ENCODE measurements around the gene SRRM5.
A peak's percentile ranks its signal among the peaks of the same experiment; 100 is the strongest.
"Not testable (repeated sequence)": the region's sequence is repeated elsewhere in the genome, so short reads cannot be mapped to it uniquely, and the experiment has no call there.

The SRRM5 gene

DNA sequence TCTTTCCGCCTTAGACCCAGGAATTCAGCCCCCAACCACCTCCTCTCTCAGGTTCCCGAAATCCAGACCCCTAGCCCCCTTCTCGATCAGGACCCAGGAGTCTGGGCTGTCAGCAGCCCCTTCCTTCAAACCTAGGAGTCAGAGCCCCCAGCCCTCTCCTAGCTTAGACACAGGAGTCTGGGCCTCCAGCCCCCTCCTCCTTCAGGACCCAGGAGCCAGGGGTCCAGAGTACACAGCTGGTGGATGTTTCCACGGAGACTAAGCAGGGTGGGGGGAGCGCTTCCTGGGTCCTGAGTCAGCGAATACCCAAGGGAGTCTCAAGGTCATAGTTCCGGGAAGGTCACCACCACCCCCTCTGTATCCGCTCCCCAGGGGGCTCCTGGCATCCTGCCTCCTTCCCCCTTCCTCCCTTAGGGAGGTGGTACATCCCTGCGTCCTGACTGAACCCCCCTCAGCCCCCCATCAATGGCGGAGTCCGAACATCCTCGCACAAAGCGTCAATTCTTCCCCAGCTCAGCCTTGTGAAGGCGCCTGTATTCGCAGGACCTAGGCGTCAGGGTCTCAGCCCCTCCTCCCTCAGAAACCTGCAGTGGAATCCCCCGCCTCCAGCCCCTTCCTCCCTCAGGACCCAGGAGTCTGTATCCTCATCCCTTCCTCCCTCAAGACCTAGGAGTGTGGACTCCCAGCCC, 23.1 kb downstream of the SRRM5 start:
- TF ChIP-seq, protein P1, sequence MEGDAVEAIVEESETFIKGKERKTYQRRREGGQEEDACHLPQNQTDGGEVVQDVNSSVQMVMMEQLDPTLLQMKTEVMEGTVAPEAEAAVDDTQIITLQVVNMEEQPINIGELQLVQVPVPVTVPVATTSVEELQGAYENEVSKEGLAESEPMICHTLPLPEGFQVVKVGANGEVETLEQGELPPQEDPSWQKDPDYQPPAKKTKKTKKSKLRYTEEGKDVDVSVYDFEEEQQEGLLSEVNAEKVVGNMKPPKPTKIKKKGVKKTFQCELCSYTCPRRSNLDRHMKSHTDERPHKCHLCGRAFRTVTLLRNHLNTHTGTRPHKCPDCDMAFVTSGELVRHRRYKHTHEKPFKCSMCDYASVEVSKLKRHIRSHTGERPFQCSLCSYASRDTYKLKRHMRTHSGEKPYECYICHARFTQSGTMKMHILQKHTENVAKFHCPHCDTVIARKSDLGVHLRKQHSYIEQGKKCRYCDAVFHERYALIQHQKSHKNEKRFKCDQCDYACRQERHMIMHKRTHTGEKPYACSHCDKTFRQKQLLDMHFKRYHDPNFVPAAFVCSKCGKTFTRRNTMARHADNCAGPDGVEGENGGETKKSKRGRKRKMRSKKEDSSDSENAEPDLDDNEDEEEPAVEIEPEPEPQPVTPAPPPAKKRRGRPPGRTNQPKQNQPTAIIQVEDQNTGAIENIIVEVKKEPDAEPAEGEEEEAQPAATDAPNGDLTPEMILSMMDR (IDR thresholded peaks at IDR 0.05; ENCODE audit: insufficient read depth, missing control alignments) = no peak
- DNase-seq (ENCODE audit: insufficient read length, low spot score) = no peak
- no peak for FAIRE-seq

DNA sequence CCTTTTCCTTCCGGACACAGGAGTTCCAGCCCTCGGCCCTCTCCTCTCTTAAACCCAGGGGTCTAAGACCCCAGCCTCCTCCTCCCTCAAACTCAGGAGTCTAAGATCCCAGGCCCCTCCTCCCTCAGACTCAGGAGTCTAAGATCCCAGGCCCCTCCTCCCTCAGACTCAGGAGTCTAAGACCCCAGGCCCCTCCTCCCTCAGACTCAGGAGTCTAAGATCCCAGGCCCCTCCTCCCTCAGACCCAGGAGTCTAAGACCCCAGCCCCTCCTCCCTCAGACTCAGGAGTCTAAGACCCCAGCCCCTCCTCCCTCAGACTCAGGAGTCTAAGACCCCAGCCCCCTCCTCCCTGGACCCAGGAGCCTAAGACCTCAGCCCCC, 23.7 kb downstream of the SRRM5 start:
- DNase-seq (ENCODE audit: insufficient read length, low spot score); FAIRE-seq: not testable (repeated sequence)

DNA sequence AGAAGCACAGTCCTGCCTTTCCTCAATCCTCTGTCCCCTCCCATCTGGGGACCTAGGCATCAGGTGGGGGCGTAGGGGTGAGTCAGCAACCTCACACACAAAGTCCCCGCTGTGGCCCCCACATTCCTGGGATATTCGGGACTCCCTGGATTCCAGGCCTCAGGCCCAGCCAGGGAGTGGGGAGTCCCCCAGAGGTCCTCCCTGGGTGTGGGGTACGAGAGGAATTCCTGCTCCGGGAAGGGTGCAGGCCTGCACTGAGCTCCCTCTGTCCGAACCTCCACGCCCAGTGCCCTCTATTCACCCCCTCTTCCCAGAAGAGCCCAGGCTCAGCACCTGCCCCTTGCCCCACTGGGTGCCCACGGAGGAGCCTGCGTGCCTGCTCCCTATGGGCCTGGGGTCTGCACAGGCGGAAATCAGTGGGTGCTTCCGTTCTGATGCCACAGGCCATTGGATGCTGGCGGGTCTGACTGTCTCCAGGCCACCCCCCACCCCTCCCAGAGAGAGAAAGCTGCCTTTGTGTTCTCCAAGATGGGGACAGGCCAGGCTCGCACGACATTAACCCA, 24.3 kb downstream of the SRRM5 start:
- no peak for DNase-seq (ENCODE audit: insufficient read length, low spot score)
- TF ChIP-seq, protein P1 (IDR thresholded peaks at IDR 0.05; ENCODE audit: insufficient read depth, missing control alignments) = no peak
- no peak for FAIRE-seq

DNA sequence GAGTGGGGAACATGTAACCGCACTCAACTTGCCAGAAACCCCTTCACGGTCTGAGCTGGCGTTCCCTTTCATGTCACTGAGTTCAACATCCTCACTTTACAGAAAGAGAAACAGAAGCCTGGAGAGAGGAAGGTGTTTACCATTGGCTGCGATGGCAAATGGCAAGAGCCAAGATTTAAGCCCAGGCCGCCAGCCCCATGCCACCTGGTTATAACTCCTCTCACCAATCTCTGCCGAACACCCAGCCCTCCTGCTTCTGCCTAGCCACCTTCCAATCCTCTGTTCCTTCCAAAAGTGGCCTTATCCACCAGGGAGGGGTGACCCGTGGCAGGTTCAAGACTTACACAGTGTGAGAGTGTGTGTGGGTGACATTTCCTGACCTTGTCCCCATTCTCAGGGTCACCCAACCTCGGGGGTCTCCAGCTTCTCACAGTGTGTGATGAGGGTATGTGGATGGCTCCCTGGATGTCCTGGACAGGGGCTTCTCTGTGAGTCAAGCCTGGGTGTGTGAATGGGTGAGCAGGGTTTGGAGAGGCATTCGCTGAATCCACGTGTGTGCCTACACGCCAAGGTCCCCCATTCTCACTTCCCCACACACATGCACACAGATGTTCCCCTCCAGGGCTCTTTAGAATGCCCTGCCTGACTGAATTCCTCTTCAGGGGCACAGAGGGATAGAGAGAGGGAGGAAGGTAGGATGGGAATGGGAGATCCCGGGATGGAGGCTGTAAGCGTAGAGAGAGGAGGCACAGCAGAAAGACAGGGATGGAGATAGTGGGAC, 26.5 kb downstream of the SRRM5 start:
- TF ChIP-seq, protein P1 (IDR thresholded peaks at IDR 0.05; ENCODE audit: insufficient read depth, missing control alignments) = no peak
- no peak for FAIRE-seq

DNA sequence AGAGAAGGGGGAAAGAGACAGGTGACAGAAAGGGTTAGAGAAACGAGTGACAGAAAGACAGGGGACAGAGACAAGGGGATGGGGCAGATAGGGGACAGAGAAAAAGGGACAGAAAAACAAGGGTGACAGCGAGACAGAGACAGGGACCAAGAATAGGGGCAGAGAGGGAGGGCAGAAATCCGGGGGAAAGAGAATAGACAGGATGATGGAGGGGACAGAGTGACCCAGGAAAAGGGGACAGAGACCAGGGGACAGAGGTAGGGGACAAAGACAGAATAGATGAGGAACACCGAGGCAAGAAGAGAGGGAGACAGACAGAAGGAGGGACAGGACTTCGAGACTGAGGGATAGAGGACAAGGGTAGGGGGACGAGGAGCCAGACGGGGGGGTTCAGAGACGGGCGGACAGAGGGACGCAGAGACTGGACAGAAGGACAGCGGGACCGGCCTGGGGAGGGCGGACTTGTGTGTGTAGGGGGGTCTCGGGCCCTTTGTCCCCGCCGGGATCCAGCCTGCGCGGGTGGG, 27.2 kb downstream of the SRRM5 start:
- DNase-seq (ENCODE audit: insufficient read length, low spot score) = no peak
- no peak for FAIRE-seq
- TF ChIP-seq, protein P1 (IDR thresholded peaks at IDR 0.05; ENCODE audit: insufficient read depth, missing control alignments) = no peak

More for the DNA sequence above, 26.5 kb downstream of the SRRM5 start:
- no peak for DNase-seq (ENCODE audit: insufficient read length, low spot score)

DNA sequence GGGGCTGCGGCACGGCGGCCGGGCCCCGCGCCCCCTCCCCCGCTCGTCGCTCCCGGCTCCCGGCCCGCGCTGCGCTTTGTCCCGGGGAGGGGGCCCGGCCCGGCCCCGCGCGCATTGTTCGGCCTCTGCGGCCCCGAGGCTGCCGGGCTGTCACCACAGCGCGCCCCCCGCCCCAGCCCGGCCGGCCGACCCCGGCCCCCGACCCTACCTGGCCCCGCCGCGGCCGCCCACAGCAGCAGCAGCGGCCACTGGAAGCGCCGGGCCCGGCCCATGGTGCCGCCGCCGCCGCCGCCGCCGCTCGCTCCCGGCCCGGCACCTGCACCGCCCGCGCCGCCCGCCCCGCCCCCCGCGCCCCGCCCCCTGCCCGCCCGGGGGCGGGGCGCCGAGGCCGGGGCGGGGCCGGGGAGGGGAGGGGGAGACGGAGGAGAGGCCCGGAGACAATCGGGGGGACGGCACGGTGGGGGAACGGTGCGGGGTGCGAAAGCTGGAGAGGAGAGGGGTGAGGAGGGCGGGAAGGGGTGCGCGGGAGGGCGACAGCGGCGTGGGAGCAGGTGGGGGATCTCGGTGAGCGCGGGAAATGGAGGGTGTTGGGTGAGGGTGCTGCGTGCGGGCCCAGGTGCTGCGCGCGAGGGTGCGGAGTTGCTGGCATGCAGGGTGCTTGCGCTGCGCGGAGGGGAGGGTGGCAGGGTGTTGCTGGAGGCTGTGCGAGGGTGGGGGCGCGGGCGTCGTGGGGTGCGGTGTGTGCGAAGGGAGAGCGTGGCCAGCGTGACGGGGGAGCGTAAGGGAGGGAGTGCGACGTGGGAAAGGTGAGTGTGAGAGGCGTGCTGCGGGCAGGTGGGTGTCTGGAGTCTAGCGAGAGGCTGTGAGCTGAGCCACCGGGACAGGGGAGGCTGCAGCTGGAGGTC, 27.9 kb downstream of the SRRM5 start, which contains the start of gene CADM4:
TSS of gene CADM4 (minus strand) at position 332 of the 905 bp plus-strand sequence. CDS start at position 272, 60 bp downstream.
- FAIRE-seq (no peak), DNase-seq (ENCODE audit: insufficient read length, low spot score) (peak; percentile 39)
- TF ChIP-seq, protein P1 (IDR thresholded peaks at IDR 0.05; ENCODE audit: insufficient read depth, missing control alignments) = no peak

DNA sequence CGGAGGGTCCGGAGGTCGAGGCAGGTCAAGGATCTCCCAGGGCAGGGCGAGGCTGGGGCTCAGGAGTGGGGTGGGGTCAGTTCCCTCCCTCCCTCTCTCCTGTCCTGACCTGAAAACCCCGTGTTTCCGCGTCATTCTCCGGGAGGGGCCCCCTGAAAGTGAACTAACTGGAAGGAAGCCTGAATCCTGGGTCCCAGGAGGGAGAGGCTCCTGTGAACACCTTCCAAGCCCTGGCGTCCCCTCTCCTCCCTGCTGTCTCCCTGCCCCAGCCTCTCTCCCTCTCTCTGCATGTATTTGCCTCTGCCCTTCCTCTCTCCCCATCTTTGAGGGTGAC, 28.5 kb downstream of the SRRM5 start:
- DNase-seq (ENCODE audit: insufficient read length, low spot score) = no peak
- TF ChIP-seq, protein P1 (IDR thresholded peaks at IDR 0.05; ENCODE audit: insufficient read depth, missing control alignments) = no peak
- FAIRE-seq = no peak

Data from D721Med (cell line).